ENCODE results near the gene NEK7. TPM values are rescaled to one million over a fixed set of nuclear protein-coding genes. Genes with fewer than 3 reads are reported as not detected.

The NEK7 gene
- total and polyA plus RNA-seq, 9 of the 15 experiments (the other 6 are each of a cell fraction or from before 2014, with no cell fraction given): 8.5 to 37.3 (median 27.7) TPM

DNA sequence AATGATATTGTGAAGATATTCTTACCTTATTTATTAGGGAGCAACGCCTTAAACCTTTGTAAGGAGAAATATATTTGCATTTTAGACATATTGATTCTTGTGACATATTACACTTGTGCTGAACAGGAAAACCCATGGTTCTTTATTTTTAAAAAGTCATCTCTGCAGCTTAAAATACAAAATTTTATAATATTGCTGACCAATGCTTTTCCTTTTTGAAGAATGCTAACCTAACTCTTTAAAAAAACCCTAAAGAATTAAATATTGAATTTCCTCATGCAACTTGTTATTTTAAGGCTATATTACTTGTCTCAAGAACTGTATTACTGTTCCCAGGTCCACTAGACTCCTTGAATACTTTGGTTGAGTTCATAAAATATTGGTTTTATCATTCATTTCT lies 99.0 kb downstream of the NEK7 start (continued):
- TF ChIP-seq ZSCAN29 (IDR thresholded peaks at IDR 0.05): no peak
- peak; percentile 78 for TF ChIP-seq ZNF316 (IDR thresholded peaks at IDR 0.05)
- TF ChIP-seq ZNF263 (CRISPR knock-in tag; IDR thresholded peaks at IDR 0.05; ENCODE audit: borderline replicate concordance): no peak
- TF ChIP-seq, protein P1, sequence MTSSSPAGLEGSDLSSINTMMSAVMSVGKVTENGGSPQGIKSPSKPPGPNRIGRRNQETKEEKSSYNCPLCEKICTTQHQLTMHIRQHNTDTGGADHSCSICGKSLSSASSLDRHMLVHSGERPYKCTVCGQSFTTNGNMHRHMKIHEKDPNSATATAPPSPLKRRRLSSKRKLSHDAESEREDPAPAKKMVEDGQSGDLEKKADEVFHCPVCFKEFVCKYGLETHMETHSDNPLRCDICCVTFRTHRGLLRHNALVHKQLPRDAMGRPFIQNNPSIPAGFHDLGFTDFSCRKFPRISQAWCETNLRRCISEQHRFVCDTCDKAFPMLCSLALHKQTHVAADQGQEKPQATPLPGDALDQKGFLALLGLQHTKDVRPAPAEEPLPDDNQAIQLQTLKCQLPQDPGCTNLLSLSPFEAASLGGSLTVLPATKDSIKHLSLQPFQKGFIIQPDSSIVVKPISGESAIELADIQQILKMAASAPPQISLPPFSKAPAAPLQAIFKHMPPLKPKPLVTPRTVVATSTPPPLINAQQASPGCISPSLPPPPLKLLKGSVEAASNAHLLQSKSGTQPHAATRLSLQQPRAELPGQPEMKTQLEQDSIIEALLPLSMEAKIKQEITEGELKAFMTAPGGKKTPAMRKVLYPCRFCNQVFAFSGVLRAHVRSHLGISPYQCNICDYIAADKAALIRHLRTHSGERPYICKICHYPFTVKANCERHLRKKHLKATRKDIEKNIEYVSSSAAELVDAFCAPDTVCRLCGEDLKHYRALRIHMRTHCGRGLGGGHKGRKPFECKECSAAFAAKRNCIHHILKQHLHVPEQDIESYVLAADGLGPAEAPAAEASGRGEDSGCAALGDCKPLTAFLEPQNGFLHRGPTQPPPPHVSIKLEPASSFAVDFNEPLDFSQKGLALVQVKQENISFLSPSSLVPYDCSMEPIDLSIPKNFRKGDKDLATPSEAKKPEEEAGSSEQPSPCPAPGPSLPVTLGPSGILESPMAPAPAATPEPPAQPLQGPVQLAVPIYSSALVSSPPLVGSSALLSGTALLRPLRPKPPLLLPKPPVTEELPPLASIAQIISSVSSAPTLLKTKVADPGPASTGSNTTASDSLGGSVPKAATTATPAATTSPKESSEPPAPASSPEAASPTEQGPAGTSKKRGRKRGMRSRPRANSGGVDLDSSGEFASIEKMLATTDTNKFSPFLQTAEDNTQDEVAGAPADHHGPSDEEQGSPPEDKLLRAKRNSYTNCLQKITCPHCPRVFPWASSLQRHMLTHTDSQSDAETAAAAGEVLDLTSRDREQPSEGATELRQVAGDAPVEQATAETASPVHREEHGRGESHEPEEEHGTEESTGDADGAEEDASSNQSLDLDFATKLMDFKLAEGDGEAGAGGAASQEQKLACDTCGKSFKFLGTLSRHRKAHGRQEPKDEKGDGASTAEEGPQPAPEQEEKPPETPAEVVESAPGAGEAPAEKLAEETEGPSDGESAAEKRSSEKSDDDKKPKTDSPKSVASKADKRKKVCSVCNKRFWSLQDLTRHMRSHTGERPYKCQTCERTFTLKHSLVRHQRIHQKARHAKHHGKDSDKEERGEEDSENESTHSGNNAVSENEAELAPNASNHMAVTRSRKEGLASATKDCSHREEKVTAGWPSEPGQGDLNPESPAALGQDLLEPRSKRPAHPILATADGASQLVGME (CRISPR knock-in tag; IDR thresholded peaks at IDR 0.05): no peak
- TF ChIP-seq HEY1 (CRISPR knock-in tag; IDR thresholded peaks at IDR 0.05; ENCODE audit: borderline replicate concordance): no peak
- TF ChIP-seq MAFK (IDR thresholded peaks at IDR 0.05; ENCODE audit: low read length): peak; percentile 48; the same call in 1 of the 2 replicates
- no peak for TF ChIP-seq MBD2 (IDR thresholded peaks at IDR 0.05; ENCODE audit: borderline replicate concordance, low read depth)
- TF ChIP-seq MAFG (tag; conservative IDR thresholded peaks at IDR 0.05): 0 out of 2 replicates have a peak, but pooled peaks have one; percentile 35
- peak; percentile 46; the same call in 1 of the 2 replicates for TF ChIP-seq MAFF (IDR thresholded peaks at IDR 0.05; ENCODE audit: low read length)
